NCI-H2029 treated with DMSO at 0.1 percent for 48 hours (cell line): ENCODE measurements around the gene NPEPPS.

Experiments
- DNase-seq: peaks from one replicate; lab custom pipeline; 2025; lab: John Stamatoyannopoulos, UW

NPEPPS gene

GRCh38 chr17:47664624-47664941, 133.7 kb downstream of the NPEPPS start:
- no peak for DNase-seq

GRCh38 chr17:47665655-47666054, 134.7 kb downstream of the NPEPPS start:
- DNase-seq, result no peak

GRCh38 chr17:47669081-47669480, 138.2 kb downstream of the NPEPPS start:
- no peak for DNase-seq

GRCh38 chr17:47670064-47670463, 139.2 kb downstream of the NPEPPS start:
- DNase-seq, result no peak
